GM12878 (cell line): ENCODE results near the gene HSPB7. TPM values are rescaled to one million over a fixed set of nuclear protein-coding genes. Genes with fewer than 3 reads are reported as not detected.

Source experiments
- ATAC-seq: fragments of 200-7000 bp; cut with Tn5 transposase; 3 replicates; pipeline ENCODE4 v1.9.1; 2020; ENCODE audit warnings: mild to moderate bottlenecking, moderate library complexity
- BruUV-seq: library from RNA; stranded (reverse); fragments of 400-500 nt; replicated peaks from 2 replicates; lab custom pipeline; 2021; lab: Mats Ljungman, UMichigan
- CTCF ChIA-PET: fragments of 300-600 bp; sonication (Branson Sonifier 250); formaldehyde crosslinking; extraction: SDS; loops from one replicate; lab custom pipeline; 2021; ENCODE audit warnings: inconsistent platforms; lab: Yijun Ruan, JAX
- POLR2A ChIA-PET: fragments of 350-600 bp; formaldehyde crosslinking; extraction: SDS; loops from one replicate; lab custom pipeline; 2021; ENCODE audit warnings: inconsistent platforms; lab: Charles Lee
- RAD21 ChIA-PET: fragments of 300-600 bp; sonication (Branson Sonifier 250); formaldehyde crosslinking; loops from one replicate; lab custom pipeline; 2023; ENCODE audit warnings: antibody characterized with exemption; ENCODE audit not compliant: unreplicated experiment; lab: Charles Lee
- SMC1A ChIA-PET: fragments of 300-600 bp; sonication (Branson Sonifier 250); formaldehyde crosslinking; loops from one replicate; lab custom pipeline; 2023; ENCODE audit not compliant: unreplicated experiment, uncharacterized antibody; lab: Charles Lee
- DNase-seq: peaks from one replicate; pipeline ENCODE4 v3.0.0-alpha.2; 2011; ENCODE audit warnings: low read depth, low spot score
- FAIRE-seq: peaks from 3 replicates; lab custom pipeline; 2011; peaks lifted over from hg19 to GRCh38; lab: Jason Lieb, UNC
- H2AFZ ChIP-seq: 2 replicates; pipeline ENCODE4 v1.6.0; 2011; ENCODE audit warnings: low read depth, low read length, control low read depth; ENCODE audit not compliant: control insufficient read depth
- H3K27ac ChIP-seq: 2 replicates; pipeline ENCODE4 v1.5.1; 2011; ENCODE audit warnings: control low read depth; ENCODE audit not compliant: control insufficient read depth, insufficient read depth
- H3K27me3 ChIP-seq, 2 experiments: replicated peaks in 1 of 2; 2 replicates each; pipeline versions ENCODE4 v1.6.0 to v1.6.1; 2011; ENCODE audit warnings: low read length in 1 of 2; ENCODE audit not compliant: control insufficient read depth in 2 of 2, insufficient read depth in 2 of 2
- H3K36me3 ChIP-seq, 2 experiments: 2 replicates each; pipeline ENCODE4 v1.5.1; 2011; ENCODE audit warnings: low read length in 1 of 2; ENCODE audit not compliant: control insufficient read depth in 2 of 2, insufficient read depth in 2 of 2
- H3K4me1 ChIP-seq: 2 replicates; pipeline ENCODE4 v1.6.1; 2011; ENCODE audit warnings: mild to moderate bottlenecking, low read length, moderate library complexity, mixed read lengths; ENCODE audit not compliant: control insufficient read depth, insufficient read depth
- H3K4me2 ChIP-seq: 2 replicates; pipeline ENCODE4 v1.6.0; 2011; ENCODE audit warnings: control low read depth; ENCODE audit not compliant: control insufficient read depth, insufficient read depth
- H3K4me3 ChIP-seq: fragments of 200-600 bp; sonication (generic); 2 replicates; pipeline ENCODE4 v1.5.1; 2016
- H3K79me2 ChIP-seq: 2 replicates; pipeline ENCODE4 v1.6.0; 2011; ENCODE audit warnings: low read length; ENCODE audit not compliant: control insufficient read depth, insufficient read depth
- H3K9ac ChIP-seq: 2 replicates; pipeline ENCODE4 v1.8.0; 2011; ENCODE audit warnings: low read length, control low read depth, mixed read lengths; ENCODE audit not compliant: control insufficient read depth, insufficient read depth
- H3K9me3 ChIP-seq: replicated peaks from 3 replicates; pipeline ENCODE4 v1.5.1; 2011; ENCODE audit warnings: mild to moderate bottlenecking, low read length; ENCODE audit not compliant: control insufficient read depth, insufficient read depth
- H4K20me1 ChIP-seq: 2 replicates; pipeline ENCODE4 v1.6.0; 2011; ENCODE audit not compliant: control insufficient read depth, insufficient read depth
- CBX5 ChIP-seq: sonication (generic); IDR thresholded peaks from 2 replicates; pipeline ENCODE4 v1.6.1; 2016; ENCODE audit warnings: low read depth, moderate library complexity, mild to moderate bottlenecking, inconsistent platforms
- FOXM1 ChIP-seq: IDR thresholded peaks from 2 replicates; pipeline ENCODE4 v1.6.1; 2012; ENCODE audit warnings: low read depth, mild to moderate bottlenecking, inconsistent platforms, low read length, moderate library complexity
- HDAC6 ChIP-seq: fragments of 200-600 bp; sonication (generic); IDR thresholded peaks from one replicate; pipeline ENCODE4 v1.8.0; 2017; ENCODE audit warnings: antibody characterized with exemption; ENCODE audit not compliant: unreplicated experiment
- IRF4 ChIP-seq: IDR thresholded peaks from 2 replicates; pipeline ENCODE4 v1.6.1; 2011; ENCODE audit warnings: low read depth, low read length
- JUND ChIP-seq: IDR thresholded peaks from 2 replicates; pipeline ENCODE4 v1.6.1; 2012; ENCODE audit warnings: low read depth, mild to moderate bottlenecking, low read length, improper control_type of control experiment, moderate library complexity
- KAT2A ChIP-seq: conservative IDR thresholded peaks from 2 replicates; pipeline ENCODE4 v1.6.1; 2011; ENCODE audit warnings: low read depth, low read length; ENCODE audit not compliant: control insufficient read depth
- PAX8 ChIP-seq: fragments of 450-650 bp; IDR thresholded peaks from 2 replicates; pipeline ENCODE4 v1.6.1; 2017; ENCODE audit warnings: mild to moderate bottlenecking, moderate library complexity
- RFX5 ChIP-seq: IDR thresholded peaks from 2 replicates; pipeline ENCODE4 v1.6.1; 2011; ENCODE audit warnings: low read depth, low read length, improper control_type of control experiment
- SMC3 ChIP-seq: IDR thresholded peaks from 2 replicates; pipeline ENCODE4 v1.6.1; 2011; ENCODE audit warnings: low read length, improper control_type of control experiment, borderline replicate concordance
- SRF ChIP-seq, 2 experiments: IDR thresholded peaks; 2 replicates each; pipeline ENCODE4 v1.6.1; 2011; ENCODE audit warnings: low read depth in 2 of 2, low read length in 2 of 2, mild to moderate bottlenecking in 1 of 2, moderate library complexity in 1 of 2
- WGBS: methylation state at CpG from one replicate; pipeline ENCODE4 v1.1.6; 2016; ENCODE audit warnings: low lambda C conversion rate; ENCODE audit not compliant: insufficient replicate concordance, insufficient coverage; ENCODE audit errors: missing lambda C conversion rate; 5-methylcytosine and 5-hydroxymethylcytosine counted together
- in situ Hi-C: fragments of 300-500 bp; cut with MboI; formaldehyde crosslinking; loops from 9 replicates; pipeline ENCODE4 v1.14.3; 2018; ENCODE audit warnings: mixed read lengths
- intact Hi-C: fragments of 100-400 bp; cut with micrococcal nuclease; formaldehyde crosslinking; loops from one replicate; pipeline ENCODE4 v1.14.2; 2022; ENCODE audit not compliant: unreplicated experiment
- polyA plus RNA-seq, 11 experiments: library from polyadenylated mRNA; depleted of rRNA in 4 of 11; unstranded in 6 of 11; stranded (reverse) in 5 of 11; fragments of >200 nt; fragmentation: Nextera tagmentation in 4 of 11; fragmentation: Illumina TruSeq in 1 of 11; extraction: Ambion mirVana in 4 of 11; extraction: Trizol in 1 of 11; gene quantifications; 1 replicate in 1 of 11; 2 replicates in 10 of 11; pipeline versions ENCODE4 v1.2.1 to v1.2.3, GENCODE V29; 2011 to 2016; ENCODE audit warnings: inconsistent platforms in 2 of 11, missing spikeins in 2 of 11, low read depth in 1 of 11
- total RNA-seq, 4 experiments: library from RNA; depleted of rRNA in 3 of 4; stranded (reverse); fragments of >200 nt in 3 of 4; fragmentation: Illumina TruSeq in 1 of 4; extraction: Trizol in 1 of 4; gene quantifications; 2 replicates each; pipeline versions ENCODE4 v1.2.1 to v1.2.3, GENCODE V29; 2013 to 2021
- TF ChIP-seq, protein P1 (sequence below), 3 experiments: IDR thresholded peaks in 2 of 3; conservative IDR thresholded peaks in 1 of 3; 2 replicates each; pipeline ENCODE4 v1.5.1; 2011; ENCODE audit warnings: low read depth in 3 of 3, low read length in 3 of 3, mild to moderate bottlenecking in 3 of 3, control low read depth in 2 of 3, moderate library complexity in 2 of 3, inconsistent platforms in 1 of 3, mixed read lengths in 1 of 3; ENCODE audit not compliant: control insufficient read depth in 2 of 3, insufficient read depth in 1 of 3; ENCODE audit errors: extremely low read depth in 1 of 3
- TF ChIP-seq, protein P2 (sequence below): IDR thresholded peaks from 2 replicates; pipeline ENCODE4 v1.6.1; 2011; ENCODE audit warnings: borderline replicate concordance, low read depth, mild to moderate bottlenecking, moderate library complexity, mixed read lengths, low read length; ENCODE audit not compliant: insufficient read depth; ENCODE audit errors: extremely low read length

The HSPB7 gene
- total and polyA plus RNA-seq, 10 of the 15 experiments (the other 5 are each of a cell fraction or from before 2014, with no cell fraction given): 0.34 TPM; not detected in 9

DNA sequence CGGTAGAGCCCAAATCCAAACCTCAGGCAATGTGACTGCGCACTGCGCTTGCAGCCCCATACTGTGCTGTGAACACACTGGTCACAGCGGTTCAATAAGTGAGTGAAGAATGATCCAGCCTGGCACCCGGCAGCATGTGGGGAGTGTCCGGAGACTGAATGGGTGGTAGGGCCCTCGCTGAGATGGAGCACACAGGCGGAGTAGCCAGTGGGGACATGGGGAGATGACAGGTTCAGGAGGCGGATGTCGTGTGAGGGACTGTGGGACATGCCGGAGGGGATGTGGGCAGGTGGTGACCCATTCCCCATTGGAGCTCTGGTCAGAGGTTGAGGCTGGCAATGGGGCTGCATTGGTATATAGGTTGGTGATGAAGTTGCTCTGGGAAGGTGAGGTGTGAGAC is 8.2 kb downstream of the HSPB7 start:
- Histone ChIP-seq H3K4me1 (peaks cover 40% of the 10 kb centered on the region), H3K9ac (no peak overlapping the region), H3K9me3 (no peaks in the 10 kb centered on the region), H3K27ac (no peak overlapping the region), H3K27me3 (no peaks in the 10 kb centered on the region; a peak in 1 of 4 replicates), H3K4me3 (no peak overlapping the region), H3K4me2 (no peak overlapping the region), H2AFZ (no peak overlapping the region), H3K79me2 (no peaks in the 10 kb centered on the region), H3K36me3 (no peaks in the 10 kb centered on the region), H4K20me1 (no peaks in the 10 kb centered on the region)
- in situ Hi-C loops: no loop called here
- ChIA-PET CTCF (interaction anchor here (0.9 to 7.5 kb wide), 26 partner anchors 9 to 216 kb away, joined by 3 to 81 read pairs (median 4); partner anchors contain the start of genes CLCNKA and HSPB7), RAD21 (interaction anchor here (0.6 to 4.2 kb wide), 8 partner anchors 10 to 218 kb away, joined by 3 to 26 read pairs (median 4); no protein-coding TSS in a partner anchor), POLR2A (no interaction called here), SMC1A (interaction anchor here (0.7 to 6.5 kb wide), 9 partner anchors 12 to 313 kb away, joined by 3 to 57 read pairs (median 5); no protein-coding TSS in a partner anchor)
- intact Hi-C loops: loop anchor here (1.0 to 5.0 kb wide), 4 partner anchors 24 to 207 kb away; no protein-coding TSS in a partner anchor
- DNase-seq: no peak
- no peak for ATAC-seq
- no TSS peak for BruUV-seq
- FAIRE-seq: no peak
- TF ChIP-seq PAX8 (no peak), SRF (IDR thresholded peaks at IDR 0.05; ENCODE audit: low read depth in 2 of 2, low read length in 2 of 2) (no peak), IRF4 (no peak)
- 69% methylated on average over 11 of the region's 11 CpGs for WGBS

DNA sequence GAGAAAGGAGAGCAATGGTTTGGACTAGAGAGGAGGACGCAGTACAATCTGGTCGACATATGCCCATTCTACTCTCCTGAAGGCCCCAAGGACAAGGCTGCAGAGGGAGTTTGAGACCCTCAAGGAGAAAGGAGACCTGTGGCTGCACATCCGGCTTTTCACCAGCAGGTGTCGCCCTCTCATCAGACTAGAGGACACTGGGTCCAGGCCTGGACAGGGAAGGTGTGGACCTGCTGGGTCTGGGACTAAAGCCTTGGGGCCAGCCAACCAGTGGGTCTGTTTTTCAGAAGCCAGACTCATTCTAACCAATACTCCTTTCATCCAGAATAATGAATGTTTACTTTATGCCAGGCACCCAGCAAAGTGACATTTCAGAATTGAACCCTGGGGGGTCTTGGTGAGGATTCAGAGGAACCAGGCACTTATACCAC is 8.8 kb downstream of the HSPB7 start:
- ChIA-PET CTCF (interaction anchor here (0.5 to 7.5 kb wide), 25 partner anchors 8 to 347 kb away, joined by 3 to 81 read pairs (median 4); partner anchors contain the start of genes CLCNKA and HSPB7), SMC1A (interaction anchor here (0.7 to 6.5 kb wide), 9 partner anchors 12 to 312 kb away, joined by 3 to 57 read pairs (median 5); no protein-coding TSS in a partner anchor), RAD21 (interaction anchor here (1.0 to 4.2 kb wide), 7 partner anchors 11 to 215 kb away, joined by 3 to 26 read pairs (median 6); no protein-coding TSS in a partner anchor), POLR2A (no interaction called here)
- Histone ChIP-seq H3K4me3 (no peak overlapping the region), H3K9ac (no peak overlapping the region), H3K36me3 (no peaks in the 10 kb centered on the region), H3K4me1 (peaks cover 34% of the 10 kb centered on the region), H4K20me1 (no peaks in the 10 kb centered on the region), H3K9me3 (no peaks in the 10 kb centered on the region), H3K79me2 (no peaks in the 10 kb centered on the region), H3K27me3 (no peaks in the 10 kb centered on the region; a peak in 1 of 4 replicates), H3K4me2 (no peak overlapping the region), H3K27ac (no peak overlapping the region), H2AFZ (no peak overlapping the region)
- ATAC-seq (peak; percentile 55), DNase-seq (no peak), FAIRE-seq (peak; percentile 84)
- intact Hi-C loops (loop anchor here (1.0 to 5.0 kb wide), 4 partner anchors 24 to 207 kb away; no protein-coding TSS in a partner anchor), in situ Hi-C loops (no loop called here)
- BruUV-seq: no TSS peak
- WGBS: 0% methylated on average over 4 of the region's 4 CpGs
- TF ChIP-seq RFX5 (no peak), SRF (IDR thresholded peaks at IDR 0.05; ENCODE audit: low read depth in 2 of 2, low read length in 2 of 2) (no peak), SMC3 (peak; percentile 91), JUND (no peak), KAT2A (no peak), CBX5 (no peak), FOXM1 (no peak), HDAC6 (no peak)
- TF ChIP-seq, protein P1, sequence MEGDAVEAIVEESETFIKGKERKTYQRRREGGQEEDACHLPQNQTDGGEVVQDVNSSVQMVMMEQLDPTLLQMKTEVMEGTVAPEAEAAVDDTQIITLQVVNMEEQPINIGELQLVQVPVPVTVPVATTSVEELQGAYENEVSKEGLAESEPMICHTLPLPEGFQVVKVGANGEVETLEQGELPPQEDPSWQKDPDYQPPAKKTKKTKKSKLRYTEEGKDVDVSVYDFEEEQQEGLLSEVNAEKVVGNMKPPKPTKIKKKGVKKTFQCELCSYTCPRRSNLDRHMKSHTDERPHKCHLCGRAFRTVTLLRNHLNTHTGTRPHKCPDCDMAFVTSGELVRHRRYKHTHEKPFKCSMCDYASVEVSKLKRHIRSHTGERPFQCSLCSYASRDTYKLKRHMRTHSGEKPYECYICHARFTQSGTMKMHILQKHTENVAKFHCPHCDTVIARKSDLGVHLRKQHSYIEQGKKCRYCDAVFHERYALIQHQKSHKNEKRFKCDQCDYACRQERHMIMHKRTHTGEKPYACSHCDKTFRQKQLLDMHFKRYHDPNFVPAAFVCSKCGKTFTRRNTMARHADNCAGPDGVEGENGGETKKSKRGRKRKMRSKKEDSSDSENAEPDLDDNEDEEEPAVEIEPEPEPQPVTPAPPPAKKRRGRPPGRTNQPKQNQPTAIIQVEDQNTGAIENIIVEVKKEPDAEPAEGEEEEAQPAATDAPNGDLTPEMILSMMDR (IDR thresholded peaks at IDR 0.05 in 2 of 3, conservative IDR thresholded peaks at IDR 0.05 in 1 of 3; ENCODE audit: control insufficient read depth in 2 of 3, extremely low read depth in 1 of 3, insufficient read depth in 1 of 3, low read depth in 3 of 3, low read length in 3 of 3): peak; percentile 93 to 97 (median 93)
- TF ChIP-seq, protein P2, sequence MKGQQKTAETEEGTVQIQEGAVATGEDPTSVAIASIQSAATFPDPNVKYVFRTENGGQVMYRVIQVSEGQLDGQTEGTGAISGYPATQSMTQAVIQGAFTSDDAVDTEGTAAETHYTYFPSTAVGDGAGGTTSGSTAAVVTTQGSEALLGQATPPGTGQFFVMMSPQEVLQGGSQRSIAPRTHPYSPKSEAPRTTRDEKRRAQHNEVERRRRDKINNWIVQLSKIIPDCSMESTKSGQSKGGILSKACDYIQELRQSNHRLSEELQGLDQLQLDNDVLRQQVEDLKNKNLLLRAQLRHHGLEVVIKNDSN: no peak
